Small intestine (tissue), 7 donors: Measurements from ENCODE around the gene C6orf15. TPM values are rescaled to one million over a fixed set of nuclear protein-coding genes. Genes with fewer than 3 reads are reported as not detected.
A peak's percentile ranks its signal among the peaks of the same experiment; 100 is the strongest.

Experiments
- DNase-seq, 2 donors: peaks; one replicate each; pipeline versions ENCODE4 v3.0.0 to v3.0.0-alpha.2; 2013
- FAIRE-seq: peaks from 2 replicates; lab custom pipeline; 2012; peaks lifted over from hg19 to GRCh38; lab: Jason Lieb, UNC
- H3K27ac ChIP-seq, 3 donors: one replicate each; pipeline ENCODE4 v1.5.1; 2013; ENCODE audit warnings: low read length in 2 of 3, mild to moderate bottlenecking in 2 of 3, control low read depth in 1 of 3, inconsistent platforms in 1 of 3, low read depth in 1 of 3, moderate library complexity in 1 of 3
- H3K27me3 ChIP-seq, 3 donors: one replicate each; pipeline ENCODE4 v1.6.1; 2013; ENCODE audit warnings: low read length in 3 of 3, inconsistent platforms in 1 of 3; ENCODE audit not compliant: control insufficient read depth in 3 of 3, insufficient read depth in 3 of 3
- H3K36me3 ChIP-seq, 3 donors: one replicate each; pipeline ENCODE4 v1.6.1; 2013; ENCODE audit warnings: low read length in 3 of 3, inconsistent platforms in 1 of 3, low read depth in 1 of 3, mild to moderate bottlenecking in 1 of 3, moderate library complexity in 1 of 3; ENCODE audit not compliant: control insufficient read depth in 3 of 3, insufficient read depth in 2 of 3
- H3K4me1 ChIP-seq, 3 donors: one replicate each; pipeline ENCODE4 v1.6.1; 2013; ENCODE audit warnings: low read length in 2 of 3, inconsistent platforms in 1 of 3, low read depth in 1 of 3, mild to moderate bottlenecking in 1 of 3, moderate library complexity in 1 of 3; ENCODE audit not compliant: control insufficient read depth in 3 of 3, insufficient read depth in 2 of 3
- H3K4me3 ChIP-seq, 3 donors: one replicate each; pipeline ENCODE4 v1.5.1; 2013; ENCODE audit warnings: low read length in 3 of 3, control low read depth in 1 of 3, inconsistent platforms in 1 of 3, low read depth in 1 of 3, mild to moderate bottlenecking in 1 of 3, moderate library complexity in 1 of 3
- H3K9me3 ChIP-seq, 2 donors: one replicate each; pipeline ENCODE4 v1.6.1; 2013; ENCODE audit warnings: low read depth in 1 of 2, low read length in 1 of 2; ENCODE audit not compliant: control insufficient read depth in 2 of 2, insufficient read depth in 1 of 2
- WGBS, 3 donors: extraction: QIAGEN DNeasy Blood & Tissue Kit; methylation state at CpG; one replicate each; pipeline ENCODE4 v1.1.7; 2013; 5-methylcytosine and 5-hydroxymethylcytosine counted together
- polyA plus RNA-seq, 4 donors: library from polyadenylated mRNA; stranded (reverse) in 3 of 4; unstranded in 1 of 4; fragments of 200-250 nt in 3 of 4; fragments of 120-200 nt in 1 of 4; gene quantifications; one replicate each; pipeline versions ENCODE4 v1.2.1 to v1.2.3, GENCODE V29; 2013
- donor health status: healthy with polysubstance abuse.
- donor health status: control.
- donor health status: control.
- donor health status: Bipolar disorder and iron deficiency.
- donor health status: healthy.

Gene C6orf15
- polyA plus RNA-seq, 4 donors, result not detected

- H3K27ac ChIP-seq, result no peak overlapping the region
- 54 to 77% (median 64%) methylated on average over 4 of the region's 4 CpGs for WGBS, 3 donors
- FAIRE-seq, result no peak
These were observed 5.3 kb downstream of the C6orf15 start for GRCh38 chr6:31107052-31107451.

GRCh38 chr6:31103136-31103535, 9.2 kb downstream of the C6orf15 start:
- Histone ChIP-seq H3K27me3 (no peaks in the 10 kb centered on the region), H3K4me3 (no peak overlapping the region), H3K9me3 (no peaks in the 10 kb centered on the region), H3K4me1 (no peaks in the 10 kb centered on the region), H3K36me3 (no peaks in the 10 kb centered on the region), H3K27ac (no peak overlapping the region)
- FAIRE-seq (no peak), DNase-seq (no peak)
- WGBS, 3 donors, result 96 to 100% (median 96%) methylated on average over 2 of the region's 2 CpGs

More at GRCh38 chr6:31107052-31107451, 5.3 kb downstream of the C6orf15 start:
- Histone ChIP-seq H3K4me1 (no peaks in the 10 kb centered on the region), H3K27me3 (peaks cover 0 to 17% (median 0%) of the 10 kb centered on the region in 3 donors), H3K4me3 (no peak overlapping the region), H3K36me3 (no peaks in the 10 kb centered on the region), H3K9me3 (no peaks in the 10 kb centered on the region)
- DNase-seq, result no peak

- Histone ChIP-seq H3K36me3 (no peaks in the 10 kb centered on the region), H3K27ac (no peak overlapping the region), H3K27me3 (no peaks in the 10 kb centered on the region), H3K9me3 (no peaks in the 10 kb centered on the region), H3K4me1 (no peaks in the 10 kb centered on the region), H3K4me3 (no peak overlapping the region)
- FAIRE-seq, result no peak
- DNase-seq, result no peak
- 86 to 92% (median 86%) methylated on average over 4 of the region's 4 CpGs for WGBS, 3 donors
These were observed 13.9 kb downstream of the C6orf15 start for GRCh38 chr6:31098449-31098938.

- DNase-seq (no peak), FAIRE-seq (no peak)
- H3K4me3 ChIP-seq, result no peak overlapping the region
- H3K9me3 ChIP-seq, result no peaks in the 10 kb centered on the region
- H3K27me3 ChIP-seq, result no peaks in the 10 kb centered on the region
- no peaks in the 10 kb centered on the region for H3K36me3 ChIP-seq
- H3K27ac ChIP-seq, result no peak overlapping the region
- no peaks in the 10 kb centered on the region for H3K4me1 ChIP-seq
- 50 to 65% (median 65%) methylated on average over 5 of the region's 5 CpGs for WGBS, 3 donors
These were observed 15.7 kb downstream of the C6orf15 start for GRCh38 chr6:31096656-31097055.

- DNase-seq, result no peak
- Histone ChIP-seq H3K4me1 (no peaks in the 10 kb centered on the region), H3K36me3 (no peaks in the 10 kb centered on the region), H3K27ac (no peak overlapping the region), H3K4me3 (no peak overlapping the region), H3K9me3 (no peaks in the 10 kb centered on the region), H3K27me3 (no peaks in the 10 kb centered on the region)
- no peak for FAIRE-seq
- WGBS, 3 donors, result 74 to 83% (median 81%) methylated on average over 3 of the region's 3 CpGs
These were observed 16.2 kb downstream of the C6orf15 start for GRCh38 chr6:31096215-31096614.

- DNase-seq, result no peak
- no peaks in the 10 kb centered on the region for H3K27me3 ChIP-seq
- H3K36me3 ChIP-seq, result no peaks in the 10 kb centered on the region
- WGBS, 3 donors, result 21 to 29% (median 28%) methylated on average over 3 of the region's 3 CpGs
- H3K27ac ChIP-seq, result peak overlapping the region in 1 of 3 donors; percentile 12
- FAIRE-seq, result no peak
- H3K4me1 ChIP-seq, result no peaks in the 10 kb centered on the region
- peaks cover 0 to 4% of the 10 kb centered on the region in 2 donors for H3K9me3 ChIP-seq
- H3K4me3 ChIP-seq, result no peak overlapping the region
These were observed 17.9 kb downstream of the C6orf15 start for GRCh38 chr6:31094389-31094881.

- H3K4me1 ChIP-seq, result no peaks in the 10 kb centered on the region
- H3K27ac ChIP-seq, result no peak overlapping the region
- 54 to 77% (median 63%) methylated on average over 11 to 12 of the region's 12 CpGs for WGBS, 3 donors
- DNase-seq (peak; percentile 45 to 54), FAIRE-seq (no peak)
- H3K36me3 ChIP-seq, result no peaks in the 10 kb centered on the region
- H3K9me3 ChIP-seq, result peaks cover 0 to 4% of the 10 kb centered on the region in 2 donors
- H3K27me3 ChIP-seq, result no peaks in the 10 kb centered on the region
- no peak overlapping the region for H3K4me3 ChIP-seq
These were observed 19.4 kb downstream of the C6orf15 start for GRCh38 chr6:31092769-31093505.

GRCh38 chr6:31092238-31092637, 20.1 kb downstream of the C6orf15 start:
- 87 to 93% (median 88%) methylated on average over 2 of the region's 2 CpGs for WGBS, 3 donors
- Histone ChIP-seq H3K27me3 (no peaks in the 10 kb centered on the region), H3K4me1 (no peaks in the 10 kb centered on the region), H3K9me3 (peaks cover 0 to 4% of the 10 kb centered on the region in 2 donors), H3K27ac (no peak overlapping the region), H3K4me3 (no peak overlapping the region), H3K36me3 (no peaks in the 10 kb centered on the region)
- DNase-seq (no peak), FAIRE-seq (no peak)
